ENCODE data around the gene REG3G. TPM values are rescaled to one million over a fixed set of nuclear protein-coding genes. Genes with fewer than 3 reads are reported as not detected.

Gene REG3G
- total RNA-seq, result not detected in 2 replicates

GRCh38 chr2:79025421-79025820 lies at the start of gene REG3G:
TSS of gene REG3G (plus strand) at chr2:79025702. CDS start at chr2:79026094, 392 bp downstream.
- no peak for DNase-seq

GRCh38 chr2:78977661-78978145 lies 47.8 kb upstream of the REG3G start:
- DNase-seq, result no peak

GRCh38 chr2:78978340-78978739 lies 47.2 kb upstream of the REG3G start:
- no peak for DNase-seq

- peak; percentile 19 for DNase-seq
These were observed 45.9 kb upstream of the REG3G start for GRCh38 chr2:78979380-78980151.

GRCh38 chr2:78980152-78980465 lies 45.4 kb upstream of the REG3G start:
- no peak for DNase-seq

- no peak for DNase-seq
These were observed 44.6 kb upstream of the REG3G start for GRCh38 chr2:78980871-78981270.

GRCh38 chr2:78982638-78983330 lies 42.7 kb upstream of the REG3G start:
- no peak for DNase-seq

- DNase-seq, result no peak
These were observed 41.1 kb upstream of the REG3G start for GRCh38 chr2:78984386-78984785.

GRCh38 chr2:78985558-78985957 lies 39.9 kb upstream of the REG3G start:
- DNase-seq, result no peak

GRCh38 chr2:78989051-78989450 lies 36.5 kb upstream of the REG3G start:
- no peak for DNase-seq

GRCh38 chr2:78992451-78992806 lies 33.1 kb upstream of the REG3G start:
- DNase-seq, result no peak

- DNase-seq, result no peak
These were observed 32.5 kb upstream of the REG3G start for GRCh38 chr2:78992807-78993517.

- DNase-seq, result no peak
These were observed 31.9 kb upstream of the REG3G start for GRCh38 chr2:78993518-78994148.

- no peak for DNase-seq
These were observed 30.7 kb upstream of the REG3G start for GRCh38 chr2:78994789-78995188.

GRCh38 chr2:78999406-78999805 lies 26.1 kb upstream of the REG3G start:
- DNase-seq, result peak; percentile 5

GRCh38 chr2:79000008-79000576 lies 25.4 kb upstream of the REG3G start:
- no peak for DNase-seq

- no peak for DNase-seq
These were observed 24.2 kb upstream of the REG3G start for GRCh38 chr2:79001285-79001684.

- no peak for DNase-seq
These were observed 20.8 kb upstream of the REG3G start for GRCh38 chr2:79004680-79005079.

GRCh38 chr2:79005216-79005615 lies 20.3 kb upstream of the REG3G start:
- DNase-seq, result no peak

GRCh38 chr2:79009388-79009787 lies 16.1 kb upstream of the REG3G start:
- no peak for DNase-seq

GRCh38 chr2:79011496-79011895 lies 14.0 kb upstream of the REG3G start:
- DNase-seq, result no peak

- no peak for DNase-seq
These were observed 11.9 kb upstream of the REG3G start for GRCh38 chr2:79013629-79014028.

- no peak for DNase-seq
These were observed 9.2 kb upstream of the REG3G start for GRCh38 chr2:79016342-79016741.

Measured in dermis blood vessel endothelial cell (primary cell).